Glomerular visceral epithelial cell (primary cell): ENCODE results near the gene TP73.
"Not testable (repeated sequence)": the region's sequence is repeated elsewhere in the genome, so short reads cannot be mapped to it uniquely, and the experiment has no call there.

ENCODE experiments used
- DNase-seq: peaks from one replicate; pipeline ENCODE4 v3.0.0-alpha.2; 2016; ENCODE audit errors: extremely low spot score

Gene TP73

DNA sequence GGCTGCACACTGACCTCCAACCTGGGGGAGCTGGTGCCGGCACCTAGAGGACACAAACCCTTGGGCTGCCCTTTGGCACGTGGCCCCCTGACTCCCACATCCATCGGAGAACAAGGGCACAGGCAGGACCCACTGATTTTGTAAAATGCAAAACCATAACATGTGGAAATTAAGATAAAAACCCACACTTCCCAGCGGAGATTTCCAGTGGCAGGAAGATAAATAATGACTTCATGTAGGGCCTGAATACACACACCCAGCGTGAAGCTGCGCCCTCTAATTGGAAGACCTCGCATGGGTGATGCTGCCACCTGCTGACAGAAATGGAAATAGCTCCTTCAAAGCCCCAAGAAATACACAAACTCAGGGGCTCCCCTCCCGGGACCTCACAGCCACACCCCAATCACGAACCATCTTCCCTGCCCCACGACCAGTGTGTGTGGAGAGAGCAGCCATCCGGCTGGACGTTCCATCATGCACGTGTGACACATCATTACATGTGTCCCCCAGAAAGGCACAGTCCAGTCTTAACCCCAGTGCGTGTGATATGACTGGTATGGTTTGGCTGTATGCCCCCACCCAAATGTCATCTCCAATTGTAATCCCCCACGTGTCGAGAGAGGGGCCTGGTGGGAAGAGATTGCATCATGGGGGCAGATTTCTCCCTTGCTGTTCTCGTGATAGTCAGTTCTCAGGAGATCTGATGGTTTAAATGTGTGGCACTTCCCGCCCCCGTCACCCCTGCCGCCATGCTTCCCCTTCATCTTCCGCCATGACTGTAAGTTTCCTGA is 33.2 kb upstream of the TP73 start:
- DNase-seq, result peak; percentile 74

DNA sequence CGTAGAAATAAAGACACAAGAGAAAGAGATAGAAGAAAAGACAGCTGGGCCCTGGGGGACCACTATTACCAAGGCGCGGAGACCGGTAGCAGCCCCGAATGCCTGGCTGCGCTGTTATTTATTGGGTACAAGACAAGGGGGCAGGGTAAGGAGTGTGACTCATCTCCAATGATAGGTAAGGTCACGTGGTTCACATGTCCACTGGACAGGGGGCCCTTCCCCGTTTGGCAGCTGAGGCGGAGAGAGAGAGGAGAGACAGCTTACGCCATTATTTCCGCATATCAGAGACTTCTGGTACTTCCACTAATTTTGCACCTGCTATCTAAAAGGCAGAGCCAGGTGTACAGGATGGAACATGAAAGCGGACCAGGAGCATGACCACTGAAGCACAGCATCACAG is 31.6 kb upstream of the TP73 start:
- no peak for DNase-seq

- DNase-seq, result peak; percentile 54
Observed at GRCh38 chr1:3621151-3621671, 31.1 kb upstream of the TP73 start.

- not testable (repeated sequence) for DNase-seq
Observed at GRCh38 chr1:3622102-3622501, 30.2 kb upstream of the TP73 start.

GRCh38 chr1:3623441-3624199 is 28.7 kb upstream of the TP73 start:
- DNase-seq, result no peak

DNA sequence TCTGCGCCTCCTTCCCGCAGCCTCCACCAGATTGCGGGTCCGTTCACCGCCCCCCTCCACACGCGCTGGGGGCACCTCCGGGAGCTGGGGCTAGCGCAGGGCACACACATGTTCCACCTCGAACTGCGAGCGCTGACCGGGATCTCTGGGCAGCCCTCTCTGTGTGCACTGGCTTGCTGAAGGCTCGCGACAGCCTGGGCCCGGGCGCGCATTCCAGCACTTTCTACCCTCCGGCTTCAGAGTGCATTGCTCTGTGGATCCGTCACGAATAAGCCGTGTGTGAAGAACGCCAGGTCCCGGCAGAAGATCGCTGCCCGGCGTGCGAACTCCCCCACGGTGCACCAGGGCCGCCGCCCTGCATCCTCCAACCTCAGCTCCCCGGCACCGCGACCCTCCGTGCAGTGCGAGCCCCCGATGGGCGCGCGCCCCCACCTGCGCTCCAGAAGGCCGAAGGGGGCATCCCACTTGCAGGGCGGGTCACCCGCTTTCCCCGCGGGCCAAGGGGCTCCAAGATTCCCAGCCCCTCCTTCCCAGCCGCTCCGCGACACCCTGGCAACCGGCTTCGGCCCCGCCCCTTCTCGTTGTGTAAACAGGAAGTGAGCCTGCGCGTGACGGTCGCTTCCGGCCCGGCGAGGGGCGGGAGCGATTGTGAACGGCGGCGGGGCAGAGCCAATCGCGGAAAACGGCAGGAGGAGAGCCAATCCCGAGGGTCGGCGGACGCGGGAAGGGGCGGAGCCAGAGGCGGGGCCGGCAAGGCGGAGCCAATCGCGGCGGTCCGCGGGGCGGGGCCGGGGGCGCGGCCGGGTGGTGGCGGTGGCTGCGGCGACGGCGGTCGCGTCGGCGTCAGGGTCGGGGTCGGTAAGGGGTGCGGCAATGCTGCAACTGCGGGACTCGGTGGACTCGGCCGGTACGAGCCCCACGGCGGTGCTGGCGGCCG is 27.8 kb upstream of the TP73 start, which contains the start of gene TPRG1L:
TPRG1L (plus strand) TSS at position 816 of the 937 bp plus-strand sequence; CDS start at position 874, 58 bp downstream.
- peak; percentile 96 for DNase-seq

DNA sequence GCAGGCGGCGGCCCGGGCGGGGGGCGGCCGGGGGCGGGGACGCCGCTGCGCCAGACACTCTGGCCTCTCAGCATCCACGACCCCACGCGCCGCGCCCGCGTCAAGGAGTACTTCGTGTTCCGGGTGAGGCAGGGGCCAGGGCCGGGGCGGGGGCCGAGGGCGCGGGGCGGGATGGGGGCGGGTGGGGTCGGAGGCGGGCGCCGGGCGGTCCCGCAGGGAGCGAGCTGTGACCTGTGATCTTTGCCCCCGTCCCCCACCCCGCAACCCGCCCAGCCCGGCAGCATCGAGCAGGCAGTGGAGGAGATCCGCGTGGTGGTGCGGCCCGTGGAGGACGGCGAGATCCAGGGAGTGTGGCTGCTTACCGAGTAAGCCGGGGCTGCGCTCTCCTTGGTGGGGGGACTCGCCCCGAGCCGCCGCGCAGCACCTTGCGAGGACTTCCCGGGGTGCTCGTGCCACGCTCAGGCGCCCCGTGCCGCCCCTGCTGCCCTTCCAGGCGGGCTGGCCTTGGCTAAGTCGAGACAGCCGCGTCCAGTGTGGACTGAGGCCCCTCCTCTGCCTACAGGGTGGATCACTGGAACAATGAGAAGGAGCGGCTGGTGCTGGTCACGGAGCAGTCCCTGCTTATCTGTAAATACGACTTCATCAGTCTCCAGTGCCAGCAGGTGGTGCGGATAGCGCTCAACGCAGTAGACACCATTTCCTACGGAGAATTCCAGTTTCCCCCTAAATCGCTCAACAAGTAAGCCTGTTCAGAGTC is 27.0 kb upstream of the TP73 start:
- DNase-seq, result peak; percentile 45

DNA sequence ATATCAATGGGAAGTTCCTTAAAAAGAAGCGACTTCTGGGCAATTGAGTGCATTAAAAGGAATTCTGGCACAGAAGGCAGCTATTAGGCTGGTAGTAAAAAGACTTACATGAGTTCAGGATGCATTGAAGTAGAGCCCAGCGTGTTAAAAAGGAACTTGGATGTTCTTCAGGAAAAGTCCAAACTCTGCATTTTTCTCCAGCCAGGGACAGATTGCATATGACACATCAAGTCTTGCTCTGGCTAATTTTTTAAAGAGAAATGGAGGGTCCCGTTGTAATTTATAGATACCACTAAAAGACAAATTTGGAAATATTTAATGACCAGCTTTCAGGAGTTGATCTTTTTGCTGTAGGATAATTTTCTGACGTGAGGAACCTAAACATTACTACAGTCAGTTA is 26.3 kb upstream of the TP73 start:
- DNase-seq, result no peak

DNA sequence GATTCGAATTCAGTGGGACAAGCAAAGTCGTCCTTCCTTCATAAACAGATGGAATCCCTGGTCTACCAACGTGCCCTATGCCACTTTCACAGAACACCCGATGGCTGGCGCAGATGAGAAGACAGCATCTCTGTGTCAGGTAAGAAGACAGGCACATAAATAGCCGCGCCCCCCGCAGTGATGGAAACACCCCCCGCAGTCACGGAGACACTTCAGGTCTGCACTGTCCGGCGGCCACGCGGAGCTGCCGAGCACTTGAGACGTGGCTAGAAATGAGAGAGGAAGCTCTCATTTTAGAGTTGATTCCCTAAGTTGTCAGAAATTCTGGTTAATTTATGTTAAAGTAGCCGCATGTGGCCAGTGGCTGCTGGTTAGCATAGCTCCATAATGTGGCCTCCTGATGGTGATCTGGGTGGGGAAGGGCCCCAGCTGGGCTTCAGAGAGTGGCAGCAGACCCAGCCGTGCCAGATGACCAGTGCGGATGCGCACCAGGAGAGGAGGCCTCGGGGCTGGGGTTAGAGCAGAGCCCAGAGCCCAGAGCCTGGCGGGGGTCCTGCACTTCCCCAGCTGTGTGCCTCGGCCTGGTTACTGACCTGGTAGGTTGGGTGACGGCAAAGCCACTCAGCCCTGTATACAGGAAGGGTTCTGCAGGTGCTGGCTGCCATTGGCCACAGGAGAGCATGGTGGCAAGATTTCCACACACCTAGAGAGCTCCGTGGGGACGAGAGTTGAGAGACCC is 24.6 kb upstream of the TP73 start:
- DNase-seq, result no peak

GRCh38 chr1:3628445-3628844 is 23.9 kb upstream of the TP73 start:
- no peak for DNase-seq

- no peak for DNase-seq
Observed at GRCh38 chr1:3629561-3630160, 22.7 kb upstream of the TP73 start.

DNA sequence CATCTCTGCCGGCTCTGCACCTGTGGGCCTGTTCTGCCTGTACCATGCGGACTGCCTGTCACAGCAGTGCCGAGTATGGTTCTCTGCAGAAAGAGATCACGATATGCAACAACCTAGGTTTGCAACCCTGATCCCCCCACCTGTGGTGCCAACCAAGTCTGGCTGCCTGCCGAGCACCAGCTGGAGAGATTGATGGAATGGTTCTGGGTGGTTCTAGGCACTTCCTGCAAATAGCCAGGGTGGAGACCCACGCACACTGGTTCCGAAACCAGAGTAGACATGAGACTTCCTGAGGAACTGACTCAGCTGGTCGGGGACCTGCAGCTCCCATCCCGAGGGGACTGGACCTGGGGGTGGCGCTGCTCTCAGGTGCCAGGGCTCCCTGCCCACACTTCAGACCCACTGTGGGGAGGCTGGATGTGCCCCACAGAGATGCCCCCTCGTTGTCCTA is 22.1 kb upstream of the TP73 start:
- no peak for DNase-seq

DNA sequence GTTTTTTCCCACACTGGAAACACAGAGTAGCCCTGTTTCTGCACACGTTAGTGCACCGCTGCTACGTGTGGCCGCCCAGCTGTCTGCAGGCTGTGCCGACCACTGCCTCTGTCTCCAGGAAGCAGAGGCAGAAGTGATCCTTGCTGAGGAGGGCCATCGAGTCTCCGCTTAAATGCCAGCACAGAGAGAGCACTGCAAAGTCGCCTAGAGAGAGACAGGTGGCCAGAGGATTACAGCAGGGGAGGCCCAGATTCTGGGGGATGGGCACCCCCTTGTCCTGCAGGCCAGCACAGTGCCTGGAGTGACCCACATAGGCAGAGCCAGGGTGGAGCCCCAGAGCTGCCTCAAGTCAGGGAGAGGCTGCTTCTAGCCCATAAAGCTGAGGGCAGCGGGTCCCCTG is 21.4 kb upstream of the TP73 start:
- DNase-seq, result no peak

DNA sequence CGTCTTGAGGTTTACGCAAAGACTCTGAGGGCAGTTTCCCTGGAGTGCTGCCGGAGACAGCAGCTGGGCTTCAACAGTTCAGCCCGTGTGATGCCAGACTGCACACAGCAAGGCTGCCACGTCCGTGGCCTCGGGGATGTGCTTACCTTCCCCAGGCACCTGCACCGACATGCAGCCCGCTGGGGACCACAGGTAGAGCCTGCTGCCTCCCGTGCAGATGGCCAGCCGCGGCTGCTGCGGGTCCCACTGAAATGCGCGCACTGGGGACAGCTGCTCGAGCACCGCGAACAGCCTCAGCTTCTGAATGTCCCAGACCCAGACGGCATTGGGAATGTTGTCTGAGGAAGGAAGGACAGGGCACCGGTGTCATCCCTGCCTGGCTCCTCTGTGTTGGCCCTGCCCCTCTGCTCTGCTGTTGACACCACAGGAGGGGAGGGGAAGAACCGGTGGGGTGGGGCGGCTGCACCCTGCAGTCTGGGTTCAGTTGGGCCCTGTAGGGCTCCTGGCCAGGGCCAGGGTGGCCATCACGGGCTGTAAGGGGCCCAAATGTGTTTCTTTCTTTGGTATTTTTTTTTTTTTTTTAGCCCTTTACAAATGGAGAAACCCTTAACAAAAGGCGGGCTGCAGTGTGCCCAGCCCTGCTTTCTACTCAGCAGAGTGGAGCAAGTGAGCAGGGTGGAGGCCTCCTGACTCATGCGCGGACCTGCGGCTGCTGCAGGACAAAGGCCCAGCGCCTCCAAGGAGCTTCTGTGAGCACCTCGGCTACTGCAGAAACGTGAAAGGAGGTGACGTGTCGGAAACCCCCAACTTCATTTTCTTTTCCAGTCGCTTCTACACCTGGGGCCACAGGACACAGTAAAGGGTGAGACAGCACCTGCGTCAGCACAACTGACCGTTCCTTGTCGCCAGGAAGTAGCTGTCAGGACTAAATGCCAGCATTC is 20.7 kb upstream of the TP73 start:
- no peak for DNase-seq

GRCh38 chr1:3632298-3632697 is 20.0 kb upstream of the TP73 start:
- DNase-seq, result no peak

GRCh38 chr1:3632716-3633343 is 19.5 kb upstream of the TP73 start:
- DNase-seq, result no peak

GRCh38 chr1:3633344-3634058 is 18.8 kb upstream of the TP73 start:
- no peak for DNase-seq
